Ascending aorta (tissue), 2 donors: ENCODE results near the gene ANKHD1. TPM values are rescaled to one million over a fixed set of nuclear protein-coding genes. Genes with fewer than 3 reads are reported as not detected.
"Not testable (repeated sequence)": the region's sequence is repeated elsewhere in the genome, so short reads cannot be mapped to it uniquely, and the experiment has no call there.

ENCODE experiments used
- DNase-seq, 2 donors: peaks; one replicate each; pipeline ENCODE4 v3.0.0-alpha.2; 2019; ENCODE audit warnings: low spot score in 2 of 2
- H3K27ac ChIP-seq, 2 donors: fragments of 200-600 bp; sonication (generic); one replicate each; pipeline ENCODE4 v1.5.1; 2016 to 2017; ENCODE audit warnings: mild to moderate bottlenecking in 1 of 2
- H3K27me3 ChIP-seq: fragments of 200-600 bp; sonication (generic); one replicate; pipeline ENCODE4 v1.5.1; 2017
- H3K36me3 ChIP-seq, 2 donors: fragments of 200-600 bp; sonication (generic); one replicate each; pipeline ENCODE4 v1.5.1; 2016
- H3K4me1 ChIP-seq, 2 donors: fragments of 200-600 bp; sonication (generic); one replicate each; pipeline ENCODE4 v1.5.1; 2016 to 2017; ENCODE audit warnings: mild to moderate bottlenecking in 1 of 2
- H3K4me3 ChIP-seq, 2 donors: fragments of 200-600 bp; sonication (generic); one replicate each; pipeline ENCODE4 v1.5.1; 2016 to 2017; ENCODE audit warnings: mild to moderate bottlenecking in 1 of 2
- H3K9me3 ChIP-seq, 2 donors: fragments of 200-600 bp; sonication (generic); one replicate each; pipeline ENCODE4 v1.5.1; 2016
- CTCF ChIP-seq, 3 experiments: fragments of 200-600 bp in 2 of 3; fragments of 450-650 bp in 1 of 3; sonication (generic) in 2 of 3; IDR thresholded peaks; one replicate each; pipeline ENCODE4 v1.5.1; 2016 to 2019; ENCODE audit warnings: antibody characterized with exemption in 3 of 3, mild to moderate bottlenecking in 1 of 3, moderate library complexity in 1 of 3
- intact Hi-C: fragments of 100-400 bp; cut with DNase I; formaldehyde crosslinking; loops from one replicate; pipeline ENCODE4 v1.15.1; 2023
- total RNA-seq: library from RNA; depleted of rRNA; stranded (reverse); fragments of >200 nt; gene quantifications from one replicate; pipeline ENCODE4 v1.1.0, GENCODE V29; 2016

Gene ANKHD1
- total RNA-seq, 1 donor from 2014 or later, result 73.4 TPM

- H3K4me3 ChIP-seq, result no peak overlapping the region
- H3K4me1 ChIP-seq, result no peaks in the 10 kb centered on the region
- no peak overlapping the region for H3K27ac ChIP-seq
- intact Hi-C loops, result no loop called here
- H3K36me3 ChIP-seq, result peaks cover 7 to 10% of the 10 kb centered on the region in 2 donors
- no peak for DNase-seq
- no peak for TF ChIP-seq CTCF (IDR thresholded peaks at IDR 0.05)
- no peaks in the 10 kb centered on the region for H3K9me3 ChIP-seq
- no peaks in the 10 kb centered on the region for H3K27me3 ChIP-seq
Measured at GRCh38 chr5:140432212-140432611, 30.6 kb downstream of the ANKHD1 start.

- no peak overlapping the region for H3K4me3 ChIP-seq
- peaks cover 12 to 14% of the 10 kb centered on the region in 2 donors for H3K36me3 ChIP-seq
- DNase-seq, result no peak
- TF ChIP-seq CTCF (IDR thresholded peaks at IDR 0.05), result no peak
- no peaks in the 10 kb centered on the region for H3K27me3 ChIP-seq
- H3K9me3 ChIP-seq, result no peaks in the 10 kb centered on the region
- no peak overlapping the region for H3K27ac ChIP-seq
- no peaks in the 10 kb centered on the region for H3K4me1 ChIP-seq
- intact Hi-C loops, result no loop called here
Measured at GRCh38 chr5:140432916-140433315, 31.3 kb downstream of the ANKHD1 start.

- H3K9me3 ChIP-seq, H3K4me3 ChIP-seq, DNase-seq, H3K4me1 ChIP-seq, H3K27ac ChIP-seq, H3K27me3 ChIP-seq, intact Hi-C loops: not testable (repeated sequence)
- H3K36me3 ChIP-seq, result peaks cover 17 to 21% of the 10 kb centered on the region in 2 donors
Measured at GRCh38 chr5:140457368-140457767, 55.7 kb downstream of the ANKHD1 start.

- Histone ChIP-seq H3K4me3 (no peak overlapping the region), H3K27ac (no peak overlapping the region), H3K27me3 (no peaks in the 10 kb centered on the region), H3K4me1 (peaks cover 0 to 2% of the 10 kb centered on the region in 2 donors), H3K9me3 (no peaks in the 10 kb centered on the region), H3K36me3 (peaks cover 8 to 29% of the 10 kb centered on the region in 2 donors)
- intact Hi-C loops, result loop anchor here (10.0 kb wide), 1 partner anchor 92 kb away; no protein-coding TSS in a partner anchor
- DNase-seq, result no peak
- no peak for TF ChIP-seq CTCF (IDR thresholded peaks at IDR 0.05)
Measured at GRCh38 chr5:140466981-140467742, 65.5 kb downstream of the ANKHD1 start.

GRCh38 chr5:140468188-140468587 lies 66.6 kb downstream of the ANKHD1 start:
- no peak for TF ChIP-seq CTCF (IDR thresholded peaks at IDR 0.05)
- no peak for DNase-seq
- Histone ChIP-seq H3K9me3 (no peaks in the 10 kb centered on the region), H3K36me3 (peaks cover 12 to 33% of the 10 kb centered on the region in 2 donors), H3K27ac (no peak overlapping the region), H3K4me3 (no peak overlapping the region), H3K27me3 (no peaks in the 10 kb centered on the region), H3K4me1 (peaks cover 0 to 2% of the 10 kb centered on the region in 2 donors)
- intact Hi-C loops, result loop anchor here (10.0 kb wide), 1 partner anchor 93 kb away; no protein-coding TSS in a partner anchor

- Histone ChIP-seq H3K4me3 (no peak overlapping the region), H3K4me1 (peaks cover 0 to 2% of the 10 kb centered on the region in 2 donors), H3K27me3 (no peaks in the 10 kb centered on the region), H3K27ac (no peak overlapping the region), H3K36me3 (peaks cover 12 to 35% of the 10 kb centered on the region in 2 donors), H3K9me3 (no peaks in the 10 kb centered on the region)
- no peak for TF ChIP-seq CTCF (IDR thresholded peaks at IDR 0.05)
- DNase-seq, result no peak
- intact Hi-C loops, result loop anchor here (10.0 kb wide), 1 partner anchor 94 kb away; no protein-coding TSS in a partner anchor
Measured at GRCh38 chr5:140469259-140469658, 67.6 kb downstream of the ANKHD1 start.
